Activated naive CD8-positive, alpha-beta T cell treated with anti-CD3 and anti-CD28 coated beads, Interleukin-2, amount 50 U/mL, for 16 hours (primary cell): ENCODE data around the gene MMP26.

Source experiments
- DNase-seq: peaks from one replicate; pipeline ENCODE4 v3.0.0-alpha.2; 2020; ENCODE audit warnings: low read depth, low spot score

Gene MMP26

GRCh38 chr11:4704054-4704789, at the start of gene MMP26:
Gene MMP26 (plus strand): TSS chr11:4704784.
- no peak for DNase-seq

GRCh38 chr11:4658629-4659445, 45.7 kb upstream of the MMP26 start:
- no peak for DNase-seq

- no peak for DNase-seq
These were observed 41.7 kb upstream of the MMP26 start for GRCh38 chr11:4662876-4663275.

- DNase-seq: no peak
These were observed 40.4 kb upstream of the MMP26 start for GRCh38 chr11:4664183-4664582.

GRCh38 chr11:4664786-4665185, 39.8 kb upstream of the MMP26 start:
- DNase-seq: no peak

GRCh38 chr11:4665424-4665823, 39.2 kb upstream of the MMP26 start:
- DNase-seq: no peak

- DNase-seq: no peak
These were observed 32.8 kb upstream of the MMP26 start for GRCh38 chr11:4671741-4672140.

- DNase-seq: no peak
These were observed 32.1 kb upstream of the MMP26 start for GRCh38 chr11:4672470-4672869.

GRCh38 chr11:4673781-4674180, 30.8 kb upstream of the MMP26 start:
- DNase-seq: no peak

GRCh38 chr11:4677948-4678347, 26.6 kb upstream of the MMP26 start:
- no peak for DNase-seq

GRCh38 chr11:4680341-4680740, 24.2 kb upstream of the MMP26 start:
- DNase-seq: no peak

- DNase-seq: no peak
These were observed 21.8 kb upstream of the MMP26 start for GRCh38 chr11:4682623-4683419.

- DNase-seq: no peak
These were observed 19.8 kb upstream of the MMP26 start for GRCh38 chr11:4684631-4685285.

- DNase-seq: no peak
These were observed 9.1 kb upstream of the MMP26 start for GRCh38 chr11:4695442-4695841.

GRCh38 chr11:4697585-4697984, 7.0 kb upstream of the MMP26 start, which contains the start of gene OR51E2:
Gene OR51E2 (minus strand): TSS chr11:4697853. CDS start chr11:4682711, 15,142 bp downstream.
- no peak for DNase-seq

- DNase-seq: no peak
These were observed 4.7 kb upstream of the MMP26 start for GRCh38 chr11:4699697-4700435.

- DNase-seq: no peak
These were observed 4.2 kb upstream of the MMP26 start for GRCh38 chr11:4700436-4700820.

- no peak for DNase-seq
These were observed 278 bp downstream of the MMP26 start for GRCh38 chr11:4704790-4705334.

GRCh38 chr11:4713241-4713640, 8.7 kb downstream of the MMP26 start:
- DNase-seq: no peak

GRCh38 chr11:4714300-4714699, 9.7 kb downstream of the MMP26 start:
- no peak for DNase-seq
